ENCODE measurements around the gene TRPT1.

The TRPT1 gene

GRCh38 chr11:64204080-64204440, 21.9 kb downstream of the TRPT1 start:
- peak overlapping the region; percentile 60 for H3K27ac ChIP-seq
- POLR2A ChIA-PET (ENCODE audit: low non-redundant PET) = interaction anchor here (0.6 kb wide), 3 partner anchors 19 to 1214 kb away, joined by 3 to 5 read pairs (median 3); partner anchors contain the start of gene STIP1
- no peak for TF ChIP-seq CTCF (conservative IDR thresholded peaks at IDR 0.05; ENCODE audit: low read depth)
- no peak for DNase-seq (ENCODE audit: low spot score)
- CTCF ChIA-PET = interaction anchor here (0.6 to 1.9 kb wide), 13 partner anchors 16 to 1382 kb away, joined by 3 to 30 read pairs (median 4); partner anchors contain the start of gene GPR137

GRCh38 chr11:64203421-64204079, 22.4 kb downstream of the TRPT1 start:
- TF ChIP-seq CTCF (conservative IDR thresholded peaks at IDR 0.05; ENCODE audit: low read depth) = no peak
- CTCF ChIA-PET = interaction anchor here (0.6 to 1.3 kb wide), 4 partner anchors 16 to 1382 kb away, joined by 3 to 12 read pairs (median 3); no protein-coding TSS in a partner anchor
- H3K27ac ChIP-seq = peak overlapping the region; percentile 60
- no peak for DNase-seq (ENCODE audit: low spot score)
- POLR2A ChIA-PET (ENCODE audit: low non-redundant PET) = no interaction called here

GRCh38 chr11:64202992-64203391, 23.0 kb downstream of the TRPT1 start:
- CTCF ChIA-PET = interaction anchor here (0.6 to 0.8 kb wide), 2 partner anchors 98 to 1381 kb away, joined by 3 read pairs; no protein-coding TSS in a partner anchor
- H3K27ac ChIP-seq = peak overlapping the region; percentile 60
- TF ChIP-seq CTCF (conservative IDR thresholded peaks at IDR 0.05; ENCODE audit: low read depth) = no peak
- POLR2A ChIA-PET (ENCODE audit: low non-redundant PET) = no interaction called here
- no peak for DNase-seq (ENCODE audit: low spot score)

- H3K27ac ChIP-seq = no peak overlapping the region
- no peak for TF ChIP-seq CTCF (conservative IDR thresholded peaks at IDR 0.05; ENCODE audit: low read depth)
- no peak for DNase-seq (ENCODE audit: low spot score)
- CTCF ChIA-PET = no interaction called here
- POLR2A ChIA-PET (ENCODE audit: low non-redundant PET) = no interaction called here
Observed at GRCh38 chr11:64201543-64201942, 24.4 kb downstream of the TRPT1 start.

GRCh38 chr11:64198511-64198910, 27.5 kb downstream of the TRPT1 start:
- ChIA-PET POLR2A (ENCODE audit: low non-redundant PET) (no interaction called here), CTCF (interaction anchor here (0.5 kb wide), 1 partner anchor 66 kb away, joined by 3 read pairs; no protein-coding TSS in a partner anchor)
- no peak for TF ChIP-seq CTCF (conservative IDR thresholded peaks at IDR 0.05; ENCODE audit: low read depth)

GRCh38 chr11:64196626-64197025, 29.4 kb downstream of the TRPT1 start:
- no peak for TF ChIP-seq CTCF (conservative IDR thresholded peaks at IDR 0.05; ENCODE audit: low read depth)

More at GRCh38 chr11:64198511-64198910, 27.5 kb downstream of the TRPT1 start:
- no peak for DNase-seq (ENCODE audit: low spot score)
- H3K27ac ChIP-seq = no peak overlapping the region

More at GRCh38 chr11:64196626-64197025, 29.4 kb downstream of the TRPT1 start:
- ChIA-PET POLR2A (ENCODE audit: low non-redundant PET) (no interaction called here), CTCF (no interaction called here)
- DNase-seq (ENCODE audit: low spot score) = no peak
- H3K27ac ChIP-seq = no peak overlapping the region

Measured in RWPE1 (cell line).